ENCODE measurements around the gene AFF3.

The AFF3 gene

DNA sequence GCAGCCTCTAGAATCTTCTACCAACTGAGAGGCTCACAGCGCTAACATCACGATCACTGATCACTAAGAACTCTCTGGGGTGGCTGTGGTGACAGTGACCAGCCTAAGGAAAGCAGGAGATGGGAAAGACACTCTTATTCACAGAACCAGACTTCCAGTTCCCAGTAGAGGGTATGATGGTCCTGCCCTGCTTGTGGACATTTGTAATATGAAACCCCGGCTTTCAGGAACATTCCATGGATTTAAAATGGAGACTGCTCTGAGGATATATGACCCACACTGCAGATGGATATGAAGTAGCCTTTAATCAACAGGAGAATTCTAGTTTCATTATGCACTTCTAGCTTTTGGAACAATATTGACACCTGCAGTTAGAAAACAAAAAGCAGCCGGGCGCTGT is 131.8 kb downstream of the AFF3 start:
- DNase-seq (ENCODE audit: low read depth, low spot score): no peak
- in situ Hi-C loops (cut with HindIII; ENCODE audit: low sequenced_read_pairs): no loop called here
- no peak overlapping the region for H3K4me3 ChIP-seq (ENCODE audit: low read depth, low read length)
- TF ChIP-seq CTCF (IDR thresholded peaks at IDR 0.05; ENCODE audit: low read depth, low read length): no peak

DNA sequence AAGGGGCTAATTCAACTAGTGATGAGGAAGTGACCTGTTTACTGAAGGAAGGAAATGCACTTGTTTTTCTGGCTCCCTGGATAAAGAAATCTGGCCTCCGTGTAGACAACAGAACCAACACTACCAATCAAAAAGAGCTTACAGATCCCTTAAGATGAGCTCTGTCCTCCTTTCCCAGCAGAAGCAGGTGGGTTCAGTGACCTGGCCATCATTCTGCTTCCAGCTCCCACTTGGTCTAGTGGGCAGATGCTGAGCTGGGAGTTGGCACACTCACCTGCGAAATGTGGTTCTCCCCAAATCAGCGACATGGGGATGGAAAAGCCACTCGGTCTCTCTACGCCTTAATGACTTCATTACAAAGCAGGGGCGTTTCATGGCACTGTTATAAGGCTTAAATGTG is 132.6 kb downstream of the AFF3 start:
- in situ Hi-C loops (cut with HindIII; ENCODE audit: low sequenced_read_pairs): no loop called here
- no peak for TF ChIP-seq CTCF (IDR thresholded peaks at IDR 0.05; ENCODE audit: low read depth, low read length)
- DNase-seq (ENCODE audit: low read depth, low spot score): no peak
- H3K4me3 ChIP-seq (ENCODE audit: low read depth, low read length): no peak overlapping the region

- in situ Hi-C loops (cut with HindIII; ENCODE audit: low sequenced_read_pairs): no loop called here
- DNase-seq (ENCODE audit: low read depth, low spot score): peak; percentile 16
These were observed 133.4 kb downstream of the AFF3 start for GRCh38 chr2:100008956-100009355.

DNA sequence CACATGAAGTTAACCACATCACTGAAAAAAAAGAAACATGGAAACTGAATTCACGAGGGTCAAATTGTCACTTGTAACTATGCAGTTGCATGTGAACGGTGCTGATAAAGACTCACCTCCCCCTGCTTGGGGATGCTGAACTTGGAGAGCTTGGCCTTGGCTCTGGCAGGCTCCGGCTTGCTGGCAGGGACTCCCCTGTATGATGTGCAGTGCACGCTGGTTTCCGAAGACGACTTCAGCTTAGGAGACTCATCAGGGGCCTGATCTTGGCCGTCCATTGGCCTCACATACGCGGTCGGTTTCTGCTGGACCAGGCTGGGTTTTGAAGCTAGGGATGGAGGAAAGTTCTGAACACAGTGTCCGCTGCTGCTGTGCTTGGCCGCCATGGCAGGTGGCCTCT is 135.9 kb downstream of the AFF3 start:
- no peak overlapping the region for H3K4me3 ChIP-seq (ENCODE audit: low read depth, low read length)
- in situ Hi-C loops (cut with HindIII; ENCODE audit: low sequenced_read_pairs): no loop called here
- no peak for DNase-seq (ENCODE audit: low read depth, low spot score)
- no peak for TF ChIP-seq CTCF (IDR thresholded peaks at IDR 0.05; ENCODE audit: low read depth, low read length)

More at GRCh38 chr2:100008956-100009355, 133.4 kb downstream of the AFF3 start:
- H3K4me3 ChIP-seq (ENCODE audit: low read depth, low read length): no peak overlapping the region
- TF ChIP-seq CTCF (IDR thresholded peaks at IDR 0.05; ENCODE audit: low read depth, low read length): no peak

- TF ChIP-seq CTCF (IDR thresholded peaks at IDR 0.05; ENCODE audit: low read depth, low read length): no peak
- DNase-seq (ENCODE audit: low read depth, low spot score): no peak
- no peak overlapping the region for H3K4me3 ChIP-seq (ENCODE audit: low read depth, low read length)
- in situ Hi-C loops (cut with HindIII; ENCODE audit: low sequenced_read_pairs): no loop called here
These were observed 137.4 kb downstream of the AFF3 start for GRCh38 chr2:100004959-100005387.

DNA sequence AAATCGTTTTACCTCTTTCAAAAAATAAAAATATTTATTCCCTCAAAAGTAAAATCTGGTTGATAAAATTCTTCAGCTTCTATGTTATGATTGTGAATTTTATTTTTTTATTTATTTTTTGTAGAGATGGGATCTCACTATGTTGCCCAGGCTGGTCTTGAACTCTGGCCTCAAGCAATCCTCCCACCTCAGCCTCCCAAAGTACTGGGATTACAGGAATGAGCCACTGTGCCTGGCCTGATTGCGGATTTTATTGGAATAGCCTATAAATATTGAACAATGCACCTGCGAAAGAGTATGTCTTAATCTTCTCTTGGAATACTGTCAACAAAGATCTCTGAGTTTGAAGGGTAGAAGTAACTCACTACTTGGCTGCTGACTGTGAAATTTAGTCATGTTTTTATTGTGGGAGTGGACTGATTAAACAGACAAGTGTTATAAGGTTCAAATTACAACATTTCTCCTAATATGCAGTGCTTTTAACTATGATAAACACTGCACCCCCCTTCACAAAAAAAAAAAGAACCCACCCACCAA is 138.0 kb downstream of the AFF3 start:
- in situ Hi-C loops (cut with HindIII; ENCODE audit: low sequenced_read_pairs): no loop called here
- no peak for TF ChIP-seq CTCF (IDR thresholded peaks at IDR 0.05; ENCODE audit: low read depth, low read length)
- DNase-seq (ENCODE audit: low read depth, low spot score): no peak
- no peak overlapping the region for H3K4me3 ChIP-seq (ENCODE audit: low read depth, low read length)

GRCh38 chr2:100002059-100002458 is 140.3 kb downstream of the AFF3 start:
- no peak overlapping the region for H3K4me3 ChIP-seq (ENCODE audit: low read depth, low read length)
- TF ChIP-seq CTCF (IDR thresholded peaks at IDR 0.05; ENCODE audit: low read depth, low read length): no peak
- DNase-seq (ENCODE audit: low read depth, low spot score): no peak
- in situ Hi-C loops (cut with HindIII; ENCODE audit: low sequenced_read_pairs): no loop called here
